Transverse colon (tissue), 4 donors: ENCODE results near the gene FAM20C. TPM values are rescaled to one million over a fixed set of nuclear protein-coding genes. Genes with fewer than 3 reads are reported as not detected.

Experiments used
- DNase-seq: peaks from one replicate; pipeline ENCODE4 v3.0.0-alpha.2; 2019
- H3K27ac ChIP-seq, 4 donors: fragments of 200-600 bp; sonication (generic); 2 replicates each; pipeline ENCODE4 v1.5.1; 2016 to 2018; ENCODE audit warnings: inconsistent platforms in 4 of 4
- H3K27me3 ChIP-seq: fragments of 200-600 bp; sonication (generic); 2 replicates; pipeline ENCODE4 v1.5.1; 2017; ENCODE audit warnings: inconsistent platforms
- H3K36me3 ChIP-seq, 4 donors: fragments of 200-600 bp; sonication (generic); 2 replicates each; pipeline ENCODE4 v1.5.1; 2017 to 2019; ENCODE audit warnings: inconsistent platforms in 4 of 4
- H3K4me1 ChIP-seq, 4 donors: fragments of 200-600 bp; sonication (generic); 2 replicates each; pipeline ENCODE4 v1.5.1; 2017 to 2020; ENCODE audit warnings: inconsistent platforms in 4 of 4
- H3K4me3 ChIP-seq, 4 donors: fragments of 200-600 bp; sonication (generic); 1 replicate in 1 of 4; 2 replicates in 3 of 4; pipeline versions ENCODE4 v1.5.1 to v1.6.1; 2017 to 2019; ENCODE audit warnings: inconsistent platforms in 4 of 4
- H3K9me3 ChIP-seq, 2 donors: fragments of 200-600 bp; sonication (generic); 2 replicates each; pipeline ENCODE4 v1.5.1; 2017 to 2019; ENCODE audit warnings: inconsistent platforms in 2 of 2
- CTCF ChIP-seq, 5 experiments: fragments of 200-600 bp in 3 of 5; fragments of 450-650 bp in 2 of 5; sonication (generic) in 3 of 5; IDR thresholded peaks; 1 replicate in 2 of 5; 2 replicates in 3 of 5; pipeline ENCODE4 v1.5.1; 2016 to 2017; ENCODE audit warnings: antibody characterized with exemption in 5 of 5, inconsistent platforms in 3 of 5, mild to moderate bottlenecking in 2 of 5, moderate library complexity in 1 of 5
- EP300 ChIP-seq: sonication (generic); formaldehyde crosslinking; IDR thresholded peaks from one replicate; pipeline ENCODE4 v1.6.1; 2017; ENCODE audit warnings: antibody characterized with exemption, low read depth
- POLR2A ChIP-seq: fragments of 450-650 bp; IDR thresholded peaks from one replicate; pipeline ENCODE4 v1.6.1; 2016; ENCODE audit warnings: antibody characterized with exemption, mild to moderate bottlenecking, moderate library complexity
- POLR2AphosphoS5 ChIP-seq, 3 donors: sonication (generic); formaldehyde crosslinking; IDR thresholded peaks; one replicate each; pipeline ENCODE4 v1.6.1; 2016; ENCODE audit warnings: antibody characterized with exemption in 3 of 3
- WGBS, 2 donors: methylation state at CpG; one replicate each; pipeline ENCODE4 v1.1.5; 2018; ENCODE audit warnings: low coverage in 1 of 2; 5-methylcytosine and 5-hydroxymethylcytosine counted together
- in situ Hi-C, 4 donors: fragments of 200-750 bp; cut with MboI; loops; one replicate each; pipeline versions ENCODE4 v1.15.0 to v1.15.1; 2017; ENCODE audit warnings: low sequenced_read_pairs in 3 of 4, low pct_ligation_motif_present in 1 of 4, low pct_unique_long_range_greater_than_20kb in 1 of 4
- intact Hi-C: fragments of 100-400 bp; cut with DNase I; formaldehyde crosslinking; loops from one replicate; pipeline ENCODE4 v1.15.1; 2023; ENCODE audit warnings: low total_unique reads
- total RNA-seq, 4 donors: library from RNA; depleted of rRNA; stranded (reverse); fragments of >200 nt; gene quantifications; one replicate each; pipeline ENCODE4 v1.1.0, GENCODE V29; 2016

The FAM20C gene
- total RNA-seq, 4 donors from 2014 or later, result 10.5 to 62.3 (median 23.5) TPM

- WGBS, 2 donors, result 74 to 87% methylated on average over 8 to 43 of the region's 44 CpGs
- Histone ChIP-seq H3K27me3 (no peaks in the 10 kb centered on the region), H3K36me3 (peaks cover 0 to 11% (median 1%) of the 10 kb centered on the region in 4 donors), H3K9me3 (peaks cover 0 to 3% of the 10 kb centered on the region in 2 donors), H3K4me1 (peaks cover 4 to 22% (median 17%) of the 10 kb centered on the region in 4 donors), H3K4me3 (peak overlapping the region in 2 of 4 donors; percentile 5 to 13), H3K27ac (peak overlapping the region in 3 of 4 donors; percentile 37 to 72 (median 57))
- intact Hi-C loops (no loop called here), in situ Hi-C loops (no loop called here)
- no peak for DNase-seq
- TF ChIP-seq EP300 (no peak), POLR2A (no peak), POLR2AphosphoS5 (IDR thresholded peaks at IDR 0.05) (no peak), CTCF (IDR thresholded peaks at IDR 0.05) (no peak)
These were observed 67.5 kb downstream of the FAM20C start for GRCh38 chr7:259751-260405.

GRCh38 chr7:260441-261281 lies 68.3 kb downstream of the FAM20C start:
- Histone ChIP-seq H3K4me3 (peak overlapping the region in 2 of 4 donors; percentile 5 to 13), H3K27me3 (no peaks in the 10 kb centered on the region), H3K9me3 (peaks cover 0 to 3% of the 10 kb centered on the region in 2 donors), H3K4me1 (peaks cover 4 to 29% (median 24%) of the 10 kb centered on the region in 4 donors), H3K27ac (peak overlapping the region in 3 of 4 donors; percentile 37 to 72 (median 61)), H3K36me3 (peaks cover 0 to 11% (median 1%) of the 10 kb centered on the region in 4 donors)
- intact Hi-C loops (no loop called here), in situ Hi-C loops (no loop called here)
- peak; percentile 81 for DNase-seq
- TF ChIP-seq POLR2AphosphoS5 (IDR thresholded peaks at IDR 0.05) (peak; percentile 36 to 56 (median 53)), EP300 (no peak), CTCF (IDR thresholded peaks at IDR 0.05) (peak in 2 of 5 experiments; percentile 60 to 62), POLR2A (peak; percentile 41)
- WGBS, 2 donors, result 63% methylated on average over 26 of the region's 35 CpGs; no CpG with 5 or more reads in 1 of the 2 donors

- H3K4me3 ChIP-seq, result no peak overlapping the region
- intact Hi-C loops, result no loop called here
- peaks cover 0 to 7% (median under 1%) of the 10 kb centered on the region in 4 donors for H3K36me3 ChIP-seq
- H3K27me3 ChIP-seq, result no peaks in the 10 kb centered on the region
- peaks cover 0 to 3% of the 10 kb centered on the region in 2 donors for H3K9me3 ChIP-seq
- WGBS, 2 donors, result 87% methylated on average over 32 of the region's 32 CpGs; no CpG with 5 or more reads in 1 of the 2 donors
- TF ChIP-seq POLR2A (no peak), POLR2AphosphoS5 (IDR thresholded peaks at IDR 0.05) (no peak), EP300 (no peak), CTCF (IDR thresholded peaks at IDR 0.05) (no peak)
- peaks cover 4 to 32% (median 24%) of the 10 kb centered on the region in 4 donors for H3K4me1 ChIP-seq
- DNase-seq, result no peak
- in situ Hi-C loops, result no loop called here
- peak overlapping the region in 2 of 4 donors; percentile 61 to 72 for H3K27ac ChIP-seq
These were observed 69.2 kb downstream of the FAM20C start for GRCh38 chr7:261341-262250.
